Loucy (cell line): ENCODE data around the gene MED8.

Source experiments
- EZH2phosphoT487 ChIP-seq: fragments of 200-600 bp; IDR thresholded peaks from 2 replicates; pipeline ENCODE4 v1.6.1; 2018; ENCODE audit warnings: antibody characterized with exemption, mild to moderate bottlenecking, moderate library complexity, borderline replicate concordance
- TF ChIP-seq, protein P1 (sequence below): fragments of 200-600 bp; sonication (generic); conservative IDR thresholded peaks from 2 replicates; pipeline ENCODE4 v1.5.1; 2014; ENCODE audit warnings: mild to moderate bottlenecking, antibody characterized with exemption, low read length

DNA sequence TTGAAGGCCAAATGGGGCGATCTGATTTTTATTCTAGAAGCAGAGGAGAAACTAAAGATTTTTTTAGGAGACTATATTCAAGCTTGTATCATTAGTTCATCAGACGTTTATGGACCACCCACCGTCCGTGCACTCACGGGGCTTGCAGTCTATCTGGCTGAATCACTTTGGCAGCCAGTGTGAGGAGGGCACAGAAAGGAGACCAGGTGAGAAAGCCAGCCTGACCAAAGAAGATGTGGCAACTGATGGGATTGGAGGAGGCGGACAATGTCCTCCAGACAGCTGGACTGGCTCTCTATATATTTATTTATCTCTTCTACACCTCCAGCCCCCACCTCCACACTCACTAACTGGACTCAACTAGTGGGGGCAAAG lies 21.0 kb downstream of the MED8 start:
- TF ChIP-seq, protein P1, sequence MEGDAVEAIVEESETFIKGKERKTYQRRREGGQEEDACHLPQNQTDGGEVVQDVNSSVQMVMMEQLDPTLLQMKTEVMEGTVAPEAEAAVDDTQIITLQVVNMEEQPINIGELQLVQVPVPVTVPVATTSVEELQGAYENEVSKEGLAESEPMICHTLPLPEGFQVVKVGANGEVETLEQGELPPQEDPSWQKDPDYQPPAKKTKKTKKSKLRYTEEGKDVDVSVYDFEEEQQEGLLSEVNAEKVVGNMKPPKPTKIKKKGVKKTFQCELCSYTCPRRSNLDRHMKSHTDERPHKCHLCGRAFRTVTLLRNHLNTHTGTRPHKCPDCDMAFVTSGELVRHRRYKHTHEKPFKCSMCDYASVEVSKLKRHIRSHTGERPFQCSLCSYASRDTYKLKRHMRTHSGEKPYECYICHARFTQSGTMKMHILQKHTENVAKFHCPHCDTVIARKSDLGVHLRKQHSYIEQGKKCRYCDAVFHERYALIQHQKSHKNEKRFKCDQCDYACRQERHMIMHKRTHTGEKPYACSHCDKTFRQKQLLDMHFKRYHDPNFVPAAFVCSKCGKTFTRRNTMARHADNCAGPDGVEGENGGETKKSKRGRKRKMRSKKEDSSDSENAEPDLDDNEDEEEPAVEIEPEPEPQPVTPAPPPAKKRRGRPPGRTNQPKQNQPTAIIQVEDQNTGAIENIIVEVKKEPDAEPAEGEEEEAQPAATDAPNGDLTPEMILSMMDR = no peak
- TF ChIP-seq EZH2phosphoT487 = no peak
